Right kidney (tissue), 9 donors: ENCODE results near the gene SMG6.
"Not testable (repeated sequence)": the region's sequence is repeated elsewhere in the genome, so short reads cannot be mapped to it uniquely, and the experiment has no call there.

Experiments used
- DNase-seq: peaks from one replicate; pipeline ENCODE4 v3.0.0-alpha.2; 2016
- long read RNA-seq, 8 donors: transcript quantifications; one replicate each; lab custom pipeline, GENCODE V29; 2026

The SMG6 gene
- long read RNA-seq, donor 1, transcript SMG6-215 (1 exons, 2,419 nt): major isoform, 10 of 28 reads
- long read RNA-seq, donor 1, partial matches to known transcripts: 18 of 28 reads
- long read RNA-seq, donor 1, other reads (novel, unspliced or antisense): 0 of 28 reads
- long read RNA-seq, donor 2, transcript SMG6-215 (1 exons, 2,419 nt): major isoform, 10 of 15 reads
- long read RNA-seq, donor 2, partial matches to known transcripts: 0 of 15 reads
- long read RNA-seq, donor 2, other reads (novel, unspliced or antisense): 5 of 15 reads
- long read RNA-seq, donor 3, transcript SMG6-215 (1 exons, 2,419 nt): major isoform, 17 of 17 reads
- long read RNA-seq, donor 3, partial matches to known transcripts: 0 of 17 reads
- long read RNA-seq, donor 3, other reads (novel, unspliced or antisense): 0 of 17 reads
- long read RNA-seq, donor 4, transcript SMG6-215 (1 exons, 2,419 nt): major isoform, 22 of 27 reads
- long read RNA-seq, donor 4, partial matches to known transcripts: 5 of 27 reads
- long read RNA-seq, donor 4, other reads (novel, unspliced or antisense): 0 of 27 reads
- long read RNA-seq, donor 5, full-length matches to known transcripts: 11 of 16 reads
- long read RNA-seq, donor 5, partial matches to known transcripts: 5 of 16 reads
- long read RNA-seq, donor 5, other reads (novel, unspliced or antisense): 0 of 16 reads
- long read RNA-seq, donor 6, transcript SMG6-215 (1 exons, 2,419 nt): major isoform, 16 of 23 reads
- long read RNA-seq, donor 6, partial matches to known transcripts: 7 of 23 reads
- long read RNA-seq, donor 6, other reads (novel, unspliced or antisense): 0 of 23 reads
- long read RNA-seq, donor 7: 0 reads
- long read RNA-seq, donor 8, transcript SMG6-215 (1 exons, 2,419 nt): major isoform, 14 of 31 reads
- long read RNA-seq, donor 8, partial matches to known transcripts: 0 of 31 reads
- long read RNA-seq, donor 8, other reads (novel, unspliced or antisense): 17 of 31 reads

DNA sequence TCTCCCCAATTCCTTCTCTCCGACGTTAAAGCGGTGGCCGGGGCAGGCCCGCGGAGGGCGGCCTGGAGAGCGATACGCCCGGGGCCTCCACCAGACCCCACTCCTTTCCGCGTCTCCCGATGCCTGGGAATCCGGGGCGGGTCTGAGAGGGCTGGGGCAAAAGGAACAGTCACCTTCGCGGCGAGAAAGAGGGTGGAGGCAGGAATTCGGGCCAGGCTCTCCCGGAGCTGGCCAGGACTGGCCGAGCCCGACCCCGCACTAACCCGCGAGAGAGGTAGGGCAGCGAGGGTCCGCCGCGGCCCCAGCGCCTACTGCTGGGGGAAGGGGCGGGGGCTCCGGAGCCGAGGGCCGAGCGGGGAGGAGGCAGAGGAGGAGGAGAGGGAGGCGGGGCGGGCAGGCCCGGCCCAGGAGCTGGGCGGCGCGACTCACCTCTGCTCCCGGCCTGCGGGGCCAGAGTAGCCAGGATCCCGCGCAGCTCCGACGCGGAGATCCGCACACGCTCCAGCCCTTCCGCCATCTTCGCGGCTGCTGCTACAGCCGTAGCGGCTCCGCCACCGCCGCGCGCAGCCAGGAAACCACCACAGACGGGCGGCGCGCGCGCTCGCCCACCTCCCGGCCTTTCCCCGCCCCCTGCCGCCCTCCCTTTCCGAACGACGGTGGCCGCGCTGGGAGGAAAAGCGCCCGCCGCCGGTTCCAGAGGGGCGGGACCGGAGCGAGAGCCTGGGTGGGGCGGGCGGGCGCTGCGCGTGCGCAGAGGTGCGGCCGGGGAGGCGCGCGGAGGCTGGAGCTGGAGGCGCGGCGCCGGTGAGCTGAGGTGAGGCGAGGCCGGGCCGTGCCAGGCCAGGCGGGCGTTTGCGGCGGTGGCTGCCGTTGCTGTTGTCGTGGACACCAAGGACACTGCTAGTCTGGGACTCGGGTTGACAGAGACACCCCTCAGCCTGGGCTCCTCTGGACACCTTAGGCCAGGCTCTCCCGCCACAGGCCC is at the start of gene SMG6, which contains the start of gene SRR:
Gene SMG6 (minus strand): TSS at position 582 of the 985 bp plus-strand sequence. CDS start 65 bp downstream, at position 517.
Gene SRR (plus strand): TSS at position 747 of the 985 bp plus-strand sequence. CDS start 11,611 bp downstream, outside the sequence.
- DNase-seq: peak; percentile 100

DNA sequence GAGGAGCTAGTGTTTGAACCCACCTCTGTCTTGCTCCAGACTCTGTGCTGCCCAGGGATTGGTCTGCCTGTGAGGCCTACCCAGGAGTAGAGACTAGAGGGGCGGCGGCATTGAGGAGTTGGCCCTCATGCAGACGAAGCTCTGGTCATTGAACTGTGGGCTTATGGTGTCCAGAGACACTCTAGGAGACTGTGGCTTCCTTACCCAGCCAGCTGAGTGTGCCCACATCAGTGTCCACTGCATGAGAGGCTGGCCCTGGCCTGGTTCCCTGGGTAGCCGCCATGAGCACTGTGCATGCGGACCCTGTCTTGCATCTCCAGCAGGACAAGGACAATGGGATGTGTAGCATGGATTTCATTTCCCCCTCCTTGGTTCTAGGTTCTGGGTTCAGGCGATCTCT is 47.7 kb upstream of the SMG6 start:
- no peak for DNase-seq

GRCh38 chr17:2347805-2348685 is 44.5 kb upstream of the SMG6 start:
- peak; percentile 50 for DNase-seq

DNA sequence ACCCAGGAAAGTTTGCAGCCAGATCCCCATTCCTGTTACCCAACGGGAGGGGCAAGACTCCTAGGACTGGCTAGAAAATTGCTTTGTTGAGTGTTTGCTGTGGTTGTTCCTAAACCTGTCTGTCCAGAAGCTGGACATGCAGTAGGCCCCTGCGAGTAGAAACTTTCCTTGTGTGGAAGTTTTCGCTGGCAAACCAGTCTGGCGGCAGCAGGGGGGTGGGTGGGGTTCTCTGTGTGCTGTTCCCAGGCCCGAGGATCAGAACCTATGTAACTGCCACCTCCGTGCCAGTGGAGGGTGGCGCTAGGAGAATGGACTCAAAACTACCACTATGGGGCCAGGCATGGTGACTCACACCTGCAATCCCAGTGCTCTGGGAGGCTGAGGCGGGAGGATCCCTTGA is 42.9 kb upstream of the SMG6 start:
- no peak for DNase-seq

DNA sequence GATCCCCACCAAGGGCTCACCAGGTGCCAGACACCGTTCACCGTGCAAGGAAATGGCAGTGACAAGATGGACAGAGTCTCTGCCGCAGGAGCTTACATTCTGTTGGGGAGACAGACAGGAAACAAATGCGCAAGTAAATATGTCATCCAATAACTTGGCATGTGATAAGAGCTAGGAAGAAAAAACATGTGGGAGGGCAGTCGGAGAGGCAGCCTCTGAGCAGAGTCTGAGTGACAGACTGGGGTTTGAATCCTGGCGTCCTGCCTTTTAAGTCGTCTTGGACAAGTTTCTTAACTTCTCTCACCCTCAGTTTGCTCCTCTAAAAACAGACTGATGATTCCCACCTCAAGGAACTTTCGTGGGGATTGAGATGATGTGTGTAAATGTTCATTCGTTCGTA is 40.9 kb upstream of the SMG6 start:
- no peak for DNase-seq

DNA sequence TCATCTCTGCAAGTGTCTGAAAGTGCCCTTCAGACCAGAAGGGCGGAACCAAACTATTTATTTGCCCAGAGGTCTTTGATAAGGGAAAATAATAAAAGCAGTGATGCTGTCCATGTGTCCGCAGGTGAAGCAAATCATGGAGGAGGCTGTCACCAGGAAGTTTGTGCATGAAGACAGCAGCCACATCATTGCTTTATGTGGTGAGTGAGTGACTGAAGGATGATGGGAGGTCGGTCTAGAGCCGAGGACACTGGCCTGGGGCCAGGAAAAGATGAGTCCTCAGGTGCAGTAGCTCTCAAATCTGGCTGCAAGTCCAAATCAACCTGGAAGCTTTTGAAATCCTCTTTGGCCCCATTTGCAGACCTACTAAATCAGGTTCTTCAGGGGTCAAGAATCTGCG is 39.8 kb upstream of the SMG6 start:
- DNase-seq: no peak

DNA sequence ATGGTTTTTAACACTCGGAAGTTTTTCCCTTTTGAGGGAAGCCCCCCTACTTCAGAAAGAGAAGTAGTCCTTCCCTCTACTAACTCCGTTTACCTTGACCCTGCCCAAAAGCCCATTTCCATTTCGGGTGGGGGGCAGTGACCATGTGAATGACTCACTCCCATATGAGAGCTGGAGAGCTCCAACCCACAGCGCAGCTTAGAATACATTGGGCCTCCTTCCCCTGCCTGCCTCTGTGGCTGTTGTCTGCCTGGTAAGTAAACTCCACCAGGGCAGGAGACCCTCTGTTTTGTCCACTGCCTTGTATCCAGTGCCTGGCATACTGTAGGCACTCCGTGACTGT is 34.7 kb upstream of the SMG6 start:
- DNase-seq: no peak

DNA sequence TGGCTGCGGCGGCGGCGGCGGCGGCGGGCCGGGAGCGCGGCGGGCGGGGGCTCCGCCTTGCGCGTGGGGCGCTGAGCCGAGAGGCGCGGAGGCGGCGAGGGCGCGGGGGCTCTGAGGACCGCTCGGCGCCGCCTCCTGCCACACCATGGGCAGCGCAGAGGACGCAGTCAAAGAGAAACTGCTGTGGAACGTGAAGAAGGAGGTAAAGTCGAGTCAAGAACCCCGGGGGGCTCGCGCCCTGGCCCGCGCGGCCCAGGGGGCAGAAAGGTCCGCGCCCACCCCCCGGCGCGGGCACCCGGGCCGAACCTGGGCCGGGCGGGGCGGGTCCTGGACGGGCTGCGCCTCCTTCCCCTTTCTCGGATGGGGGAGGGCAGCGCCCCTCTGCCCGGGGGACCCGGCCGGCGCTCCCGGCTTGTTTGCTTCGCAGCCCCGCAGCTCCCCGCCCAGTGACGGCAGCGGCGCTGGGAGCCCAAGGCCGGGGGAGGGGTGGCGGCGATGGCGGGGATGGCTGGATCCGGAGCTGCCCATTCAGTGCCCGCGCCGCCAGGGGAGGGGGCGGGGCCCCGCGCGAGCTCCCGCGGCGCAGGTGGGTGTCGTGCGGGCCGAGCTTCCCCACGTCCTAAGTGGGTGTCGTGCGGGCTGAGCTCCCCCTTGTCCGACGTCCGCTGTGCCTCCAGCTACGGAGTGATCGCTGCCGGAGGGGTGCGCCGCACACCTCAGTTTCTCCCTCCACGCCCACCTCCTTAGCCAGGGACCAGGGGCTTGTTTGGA is 34.1 kb upstream of the SMG6 start:
- DNase-seq: peak; percentile 65

GRCh38 chr17:2336852-2337543 is 33.4 kb upstream of the SMG6 start, which contains the start of gene SGSM2:
TSS of gene SGSM2 (plus strand) at chr17:2337501. CDS start at chr17:2337689, 188 bp downstream.
- DNase-seq: peak; percentile 79

DNA sequence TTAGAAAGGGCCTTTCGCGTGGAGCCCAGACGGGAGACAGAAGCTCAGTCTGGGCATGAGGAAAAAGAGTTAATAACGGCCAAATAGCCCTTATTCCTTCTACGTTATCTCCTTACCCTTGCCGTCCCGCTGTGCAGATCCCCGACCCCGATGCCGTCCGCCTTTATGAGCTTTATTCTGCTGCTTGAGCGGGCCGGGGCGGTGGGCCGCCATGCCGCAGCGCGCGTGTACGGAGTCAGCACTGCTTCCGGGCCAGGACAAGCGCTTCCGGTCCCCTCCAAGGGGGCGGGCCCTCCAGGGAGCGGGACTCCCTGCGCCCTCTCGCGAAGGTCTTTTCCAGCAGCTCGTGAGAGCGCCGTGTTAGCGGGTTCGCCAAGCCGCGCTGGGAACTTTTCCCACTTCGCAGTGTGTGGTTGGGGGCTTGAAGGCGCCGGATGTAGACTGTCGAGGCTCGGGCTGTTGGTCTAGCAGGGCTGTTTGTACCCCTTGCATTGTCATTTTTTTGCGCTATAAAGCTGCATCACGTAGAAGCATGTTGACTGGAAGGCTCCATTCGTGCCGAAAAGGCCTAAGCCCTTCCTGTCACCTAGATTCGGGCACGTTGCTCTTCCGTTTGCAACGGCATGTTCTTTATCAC is 32.7 kb upstream of the SMG6 start, which contains the start of gene TSR1:
Gene TSR1 (minus strand): TSS at position 243 of the 637 bp plus-strand sequence. CDS start 30 bp downstream, at position 213.
- peak; percentile 82 for DNase-seq

- no peak for DNase-seq
Observed at GRCh38 chr17:2335726-2336214, 32.2 kb upstream of the SMG6 start.

DNA sequence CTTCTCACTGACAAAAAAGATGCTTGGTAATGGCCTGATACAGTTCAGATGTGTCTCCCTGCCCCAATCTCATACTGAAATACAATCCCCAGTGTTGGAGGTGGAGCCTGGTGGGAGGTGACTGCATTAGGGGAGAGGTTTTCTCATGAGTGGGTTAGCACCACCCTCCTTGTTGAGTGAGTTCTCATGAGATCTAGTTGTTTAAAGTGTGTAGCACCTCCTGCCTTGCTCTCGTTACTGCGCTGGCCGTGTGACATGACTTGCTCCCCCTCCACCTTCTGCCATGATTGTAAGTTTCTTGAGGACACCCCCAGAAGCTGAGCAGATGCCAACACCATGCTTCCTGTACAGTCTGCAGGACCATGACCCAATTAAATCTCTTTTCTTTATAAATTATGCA is 27.7 kb upstream of the SMG6 start:
- no peak for DNase-seq

GRCh38 chr17:2323629-2324314 is 20.2 kb upstream of the SMG6 start:
- no peak for DNase-seq

DNA sequence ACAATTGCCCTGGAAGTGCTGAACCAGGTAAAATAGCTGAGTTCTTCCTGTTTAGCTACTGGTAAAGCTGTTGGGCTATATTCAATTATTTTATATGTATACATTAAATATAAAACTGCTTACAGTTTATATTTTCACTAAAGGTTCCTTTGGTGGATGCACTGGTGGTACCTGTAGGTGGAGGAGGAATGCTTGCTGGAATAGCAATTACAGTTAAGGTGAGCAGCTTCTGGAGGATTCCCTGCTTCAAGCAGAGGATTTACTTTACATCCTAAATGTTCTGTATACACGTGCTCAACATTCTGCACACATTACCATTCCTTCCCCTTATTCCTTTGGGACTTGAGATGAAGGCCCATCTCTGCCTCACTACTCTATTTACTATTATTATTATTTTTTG is 17.8 kb upstream of the SMG6 start:
- DNase-seq: no peak

- DNase-seq: no peak
Observed at GRCh38 chr17:2319051-2319450, 15.5 kb upstream of the SMG6 start.

DNA sequence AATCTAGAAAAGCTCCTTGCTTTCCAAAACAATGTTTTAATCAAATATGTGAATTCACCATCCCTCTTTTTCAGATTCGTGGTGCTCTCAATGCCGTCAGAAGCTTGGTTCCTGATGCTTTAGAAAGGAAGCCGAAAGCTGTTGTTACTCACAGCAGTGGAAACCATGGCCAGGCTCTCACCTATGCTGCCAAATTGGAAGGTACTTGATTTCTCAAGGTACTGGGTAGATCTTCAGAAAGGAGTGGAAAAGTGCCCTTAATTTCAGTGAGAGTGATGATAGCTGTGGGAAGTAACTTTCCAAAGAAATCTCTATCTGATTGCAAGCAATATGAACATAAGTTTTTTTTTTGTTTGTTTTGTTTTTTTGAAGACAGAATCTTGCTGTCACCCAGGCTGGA is 14.2 kb upstream of the SMG6 start:
- no peak for DNase-seq

- DNase-seq: not testable (repeated sequence)
Observed at GRCh38 chr17:2316916-2317205, 13.3 kb upstream of the SMG6 start.

DNA sequence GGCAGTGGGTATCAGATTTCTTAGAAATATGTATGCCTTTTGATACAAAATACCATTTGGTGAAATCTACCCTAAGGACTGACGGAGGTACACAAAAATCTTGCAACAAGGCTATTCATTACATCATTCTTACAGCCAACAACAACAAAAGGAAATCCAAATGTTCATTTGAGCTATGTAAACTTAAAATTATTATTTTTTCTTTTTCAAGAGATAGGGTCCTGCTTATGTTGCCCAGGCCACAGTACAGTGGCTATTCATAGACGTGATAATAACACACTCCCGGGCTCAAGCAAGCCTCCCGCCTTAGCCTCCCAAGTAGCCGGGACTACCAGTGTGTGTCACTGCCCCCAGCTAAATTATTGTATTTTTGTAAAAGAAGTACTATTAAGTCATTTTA is 9.2 kb upstream of the SMG6 start:
- no peak for DNase-seq
